HG02884 (cell line): ENCODE data around the gene ADCY2.

Source experiments
- ATAC-seq: cut with Tn5 transposase; IDR thresholded peaks from one replicate; pipeline ENCODE4 v1.9.1; 2021; ENCODE audit warnings: mild to moderate bottlenecking, moderate library complexity; ENCODE audit not compliant: unreplicated experiment

Gene ADCY2

GRCh38 chr5:7770436-7770835 is 374.5 kb downstream of the ADCY2 start:
- no peak for ATAC-seq

GRCh38 chr5:7772141-7772540 is 376.2 kb downstream of the ADCY2 start:
- ATAC-seq, result no peak

GRCh38 chr5:7773178-7773577 is 377.2 kb downstream of the ADCY2 start:
- ATAC-seq, result no peak

- no peak for ATAC-seq
Observed at GRCh38 chr5:7776442-7776841, 380.5 kb downstream of the ADCY2 start.

GRCh38 chr5:7779019-7780005 is 383.4 kb downstream of the ADCY2 start:
- ATAC-seq, result peak; percentile 72

- no peak for ATAC-seq
Observed at GRCh38 chr5:7781899-7782298, 386.0 kb downstream of the ADCY2 start.

- no peak for ATAC-seq
Observed at GRCh38 chr5:7784683-7785380, 388.9 kb downstream of the ADCY2 start.

- ATAC-seq, result no peak
Observed at GRCh38 chr5:7787770-7788169, 391.8 kb downstream of the ADCY2 start.

- no peak for ATAC-seq
Observed at GRCh38 chr5:7789567-7789966, 393.6 kb downstream of the ADCY2 start.

GRCh38 chr5:7793895-7794294 is 398.0 kb downstream of the ADCY2 start:
- peak; percentile 24 for ATAC-seq

GRCh38 chr5:7794311-7794710 is 398.4 kb downstream of the ADCY2 start:
- peak; percentile 96 for ATAC-seq

GRCh38 chr5:7794823-7795222 is 398.9 kb downstream of the ADCY2 start:
- peak; percentile 32 for ATAC-seq

- ATAC-seq, result no peak
Observed at GRCh38 chr5:7795306-7795705, 399.4 kb downstream of the ADCY2 start.

GRCh38 chr5:7801891-7802614 is 406.1 kb downstream of the ADCY2 start:
- no peak for ATAC-seq

GRCh38 chr5:7802855-7803254 is 406.9 kb downstream of the ADCY2 start:
- ATAC-seq, result no peak

GRCh38 chr5:7803937-7804336 is 408.0 kb downstream of the ADCY2 start:
- no peak for ATAC-seq

- ATAC-seq, result no peak
Observed at GRCh38 chr5:7805379-7805778, 409.4 kb downstream of the ADCY2 start.

GRCh38 chr5:7808998-7809397 is 413.1 kb downstream of the ADCY2 start:
- ATAC-seq, result peak; percentile 41

- no peak for ATAC-seq
Observed at GRCh38 chr5:7811715-7812114, 415.8 kb downstream of the ADCY2 start.

GRCh38 chr5:7813007-7813406 is 417.1 kb downstream of the ADCY2 start:
- no peak for ATAC-seq

GRCh38 chr5:7813576-7813975 is 417.6 kb downstream of the ADCY2 start:
- no peak for ATAC-seq
